ENCODE data around the gene GEMIN5. TPM values are rescaled to one million over a fixed set of nuclear protein-coding genes. Genes with fewer than 3 reads are reported as not detected.
A peak's percentile ranks its signal among the peaks of the same experiment; 100 is the strongest.

GEMIN5 gene
- total and polyA plus RNA-seq, 8 donors = 10.2 to 24.7 (median 22.7) TPM

GRCh38 chr5:154840435-154841272 is 97.4 kb downstream of the GEMIN5 start:
- no peaks in the 10 kb centered on the region for H3K36me3 ChIP-seq
- ATAC-seq (no peak), DNase-seq (no peak)
- H3K4me3 ChIP-seq = no peak overlapping the region
- no peak for TF ChIP-seq CTCF (IDR thresholded peaks at IDR 0.05)
- no peaks in the 10 kb centered on the region for H3K9me3 ChIP-seq
- intact Hi-C loops (cut with DNase I) = no loop called here
- H3K27me3 ChIP-seq = no peaks in the 10 kb centered on the region
- H3K4me1 ChIP-seq = peaks cover 0 to 13% of the 10 kb centered on the region in 2 donors
- peak overlapping the region in 1 of 2 donors; percentile 8 for H3K27ac ChIP-seq

Other genes with a start within 250 kb of the GEMIN5 start
- 100 to 1,000 TPM; 126 to 172 TPM for gene LARP1, start 182.8 kb downstream of the GEMIN5 start, total RNA-seq
- gene LARP1, start 182.8 kb downstream of the GEMIN5 start, polyA plus RNA-seq (ENCODE audit: insufficient read length in 6 of 6) = 100 to 1,000 TPM in 5 of 6 donors, 10 to 100 TPM in 1; 90.3 to 119 (median 105) TPM
- gene FAXDC2, start 87.6 kb downstream of the GEMIN5 start, total RNA-seq = 10 to 100 TPM; 17.9 to 41.9 TPM
- 10 to 100 TPM; 26.9 to 55.3 (median 37.0) TPM for gene FAXDC2, start 87.6 kb downstream of the GEMIN5 start, polyA plus RNA-seq (ENCODE audit: insufficient read length in 6 of 6)
- gene CNOT8, start 79.6 kb downstream of the GEMIN5 start, total RNA-seq = 10 to 100 TPM; 65.8 to 75.9 TPM
- 10 to 100 TPM; 84.3 to 95.4 (median 86.9) TPM for gene CNOT8, start 79.6 kb downstream of the GEMIN5 start, polyA plus RNA-seq (ENCODE audit: insufficient read length in 6 of 6)
- gene MRPL22, start 2.9 kb upstream of the GEMIN5 start, total RNA-seq = 10 to 100 TPM; 33.8 to 38.4 TPM
- gene MRPL22, start 2.9 kb upstream of the GEMIN5 start, polyA plus RNA-seq (ENCODE audit: insufficient read length in 6 of 6) = 10 to 100 TPM; 39.1 to 44.8 (median 43.9) TPM
- gene KIF4B, start 75.5 kb upstream of the GEMIN5 start, total RNA-seq = under 1 TPM in 1 of 2 donors, not detected in 1; 0.05 TPM
- gene KIF4B, start 75.5 kb upstream of the GEMIN5 start, polyA plus RNA-seq (ENCODE audit: insufficient read length in 6 of 6) = under 1 TPM; 0.10 to 0.40 (median 0.27) TPM